ENCODE measurements around the gene BMF. TPM values are rescaled to one million over a fixed set of nuclear protein-coding genes. Genes with fewer than 3 reads are reported as not detected.
A peak's percentile ranks its signal among the peaks of the same experiment; 100 is the strongest.

Gene BMF
- total RNA-seq, 4 donors from 2014 or later, result 3.7 to 7.7 (median 5.3) TPM

- DNase-seq (ENCODE audit: low spot score) (no peak), ATAC-seq (ENCODE audit: low FRiP score) (no peak)
- no peak for TF ChIP-seq CTCF (IDR thresholded peaks at IDR 0.05)
These were observed 56.1 kb downstream of the BMF start for GRCh38 chr15:40052604-40053003.

- no peak for ATAC-seq (ENCODE audit: low FRiP score)
- TF ChIP-seq CTCF (IDR thresholded peaks at IDR 0.05), result no peak
These were observed 56.9 kb downstream of the BMF start for GRCh38 chr15:40051616-40052415.

GRCh38 chr15:40050788-40051470, 57.8 kb downstream of the BMF start:
- DNase-seq (ENCODE audit: low spot score) (no peak), ATAC-seq (ENCODE audit: low FRiP score) (peak; percentile 28)

More at GRCh38 chr15:40051616-40052415, 56.9 kb downstream of the BMF start:
- DNase-seq (ENCODE audit: low spot score), result no peak

GRCh38 chr15:40048926-40049475, 59.7 kb downstream of the BMF start:
- TF ChIP-seq CTCF (IDR thresholded peaks at IDR 0.05), result no peak
- ATAC-seq (ENCODE audit: low FRiP score) (no peak), DNase-seq (ENCODE audit: low spot score) (no peak)

More at GRCh38 chr15:40050788-40051470, 57.8 kb downstream of the BMF start:
- no peak for TF ChIP-seq CTCF (IDR thresholded peaks at IDR 0.05)

GRCh38 chr15:40048211-40048792, 60.4 kb downstream of the BMF start:
- TF ChIP-seq CTCF (IDR thresholded peaks at IDR 0.05), result no peak
- no peak for DNase-seq (ENCODE audit: low spot score)
- no peak for ATAC-seq (ENCODE audit: low FRiP score)

GRCh38 chr15:40047415-40048210, 61.1 kb downstream of the BMF start:
- ATAC-seq (ENCODE audit: low FRiP score), result peak; percentile 31
- no peak for DNase-seq (ENCODE audit: low spot score)
- no peak for TF ChIP-seq CTCF (IDR thresholded peaks at IDR 0.05)

Measured in omental fat pad (tissue), 4 donors.